Right cardiac atrium (tissue), 5 donors: ENCODE measurements around the gene JDP2. TPM values are rescaled to one million over a fixed set of nuclear protein-coding genes. Genes with fewer than 3 reads are reported as not detected.

ENCODE experiments used
- ATAC-seq, 2 donors: fragments of 200-7000 bp; cut with Tn5 transposase; one replicate each; pipeline versions ENCODE4 v1.8.0 to v1.9.1; 2020; ENCODE audit warnings: moderate library complexity in 2 of 2, mild to moderate bottlenecking in 1 of 2
- DNase-seq, 3 donors: peaks; one replicate each; pipeline ENCODE4 v3.0.0-alpha.2; 2020
- H3K27ac ChIP-seq: one replicate; pipeline ENCODE4 v1.5.1; 2013; ENCODE audit warnings: mild to moderate bottlenecking, low read length, control low read depth, moderate library complexity
- H3K27me3 ChIP-seq: one replicate; pipeline ENCODE4 v1.6.1; 2013; ENCODE audit not compliant: control insufficient read depth, insufficient read depth
- H3K4me1 ChIP-seq: one replicate; pipeline ENCODE4 v1.6.1; 2013; ENCODE audit warnings: low read length; ENCODE audit not compliant: control insufficient read depth, insufficient read depth
- H3K4me3 ChIP-seq: one replicate; pipeline ENCODE4 v1.5.1; 2013; ENCODE audit warnings: low read length, control low read depth
- H3K9me3 ChIP-seq: one replicate; pipeline ENCODE4 v1.6.1; 2013; ENCODE audit warnings: low read length; ENCODE audit not compliant: control insufficient read depth
- WGBS: extraction: QIAGEN DNeasy Blood & Tissue Kit; methylation state at CpG from one replicate; pipeline ENCODE4 v1.1.7; 2013; 5-methylcytosine and 5-hydroxymethylcytosine counted together
- intact Hi-C, 4 donors: fragments of 100-400 bp; cut with DNase I; formaldehyde crosslinking; loops; one replicate each; pipeline versions ENCODE4 v1.11.0 to v1.14.0; 2022 to 2023
- polyA plus RNA-seq: library from polyadenylated mRNA; stranded (reverse); fragments of 200-250 nt; gene quantifications from one replicate; pipeline ENCODE4 v1.2.3, GENCODE V29; 2013
- total RNA-seq, 4 donors: library from RNA; stranded (reverse); fragmentation: NEBNext Ultra II Directional; extraction: Animal tissue kit (Norgen Biotek cat#: 25700); gene quantifications; one replicate each; pipeline ENCODE4 v1.2.1, GENCODE V29; 2021
- donor health status: healthy with polysubstance abuse.
- donor health status: DM: no; HTN: yes; CAD: no.
- donor health status: DM: no; HTN: no; CAD: no.
- donor health status: DM: no; HTN: yes; CAD: no; lungs with severe emphysema.
- donor health status: DM: yes; HTN: yes; CAD: no.

JDP2 gene
- total and polyA plus RNA-seq, 5 donors, result 28.3 to 42.2 (median 39.2) TPM

DNA sequence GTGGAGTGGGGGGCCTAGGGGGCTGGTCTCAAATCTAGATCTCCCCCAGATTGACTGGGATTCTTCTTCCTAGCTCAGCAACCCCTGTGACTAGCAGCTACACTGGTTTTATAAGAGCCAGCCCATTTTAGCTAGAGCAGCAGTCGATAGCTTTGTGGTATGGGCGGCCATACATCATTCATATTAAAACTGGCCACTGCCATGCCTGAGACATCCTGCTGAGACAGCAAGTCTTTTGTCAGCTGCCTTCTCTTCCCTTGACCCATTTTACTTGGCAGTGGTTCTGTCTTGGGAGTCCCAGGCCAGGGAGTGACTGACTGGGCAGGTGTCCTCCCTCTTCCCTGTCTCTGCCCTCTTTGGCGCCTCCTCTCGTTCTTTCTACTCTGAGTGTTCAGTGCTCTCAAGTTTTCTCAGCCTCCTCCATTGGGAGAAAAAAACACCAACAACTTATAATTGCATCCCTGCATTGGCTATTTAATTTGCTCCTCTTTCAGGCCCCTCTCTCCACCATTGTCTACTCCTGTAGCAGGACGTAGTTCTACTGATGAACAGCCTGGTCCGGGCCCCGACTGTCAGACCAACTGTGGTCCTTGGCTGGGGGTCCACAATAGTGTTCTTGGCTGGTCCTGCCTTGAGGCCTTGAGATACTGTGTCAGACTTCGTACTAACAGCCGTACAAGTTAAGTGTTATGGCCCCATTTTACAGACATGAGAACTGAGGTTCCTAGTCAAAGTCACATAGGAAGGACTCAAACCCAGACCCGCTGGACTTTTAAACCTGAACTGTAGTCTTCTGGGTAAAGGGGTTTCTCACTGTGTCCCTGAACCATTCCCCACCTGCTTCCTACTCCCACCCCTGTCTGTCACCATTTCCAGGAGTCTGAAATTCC, 18.3 kb upstream of the JDP2 start:
- no peak overlapping the region for H3K27ac ChIP-seq
- 91% methylated on average over 10 of the region's 10 CpGs for WGBS
- DNase-seq (no peak), ATAC-seq (no peak)
- no peaks in the 10 kb centered on the region for H3K27me3 ChIP-seq
- H3K4me1 ChIP-seq, result no peaks in the 10 kb centered on the region
- intact Hi-C loops, result loop anchor here in 2 of 4 donors (5.0 to 10.0 kb wide), 2 partner anchors 48 to 55 kb away; no protein-coding TSS in a partner anchor
- no peak overlapping the region for H3K4me3 ChIP-seq
- no peaks in the 10 kb centered on the region for H3K9me3 ChIP-seq

GRCh38 chr14:75411214-75411540, 16.6 kb upstream of the JDP2 start:
- DNase-seq, result peak in 1 of 3 donors; percentile 56
- peak; percentile 66 to 75 for ATAC-seq
- Histone ChIP-seq H3K4me3 (no peak overlapping the region), H3K27me3 (no peaks in the 10 kb centered on the region), H3K27ac (peak overlapping the region; percentile 25), H3K4me1 (no peaks in the 10 kb centered on the region), H3K9me3 (no peaks in the 10 kb centered on the region)
- 47% methylated on average over 6 of the region's 6 CpGs for WGBS
- intact Hi-C loops, result loop anchor here in 2 of 4 donors (5.0 to 10.0 kb wide), 2 partner anchors 46 to 54 kb away; no protein-coding TSS in a partner anchor

DNA sequence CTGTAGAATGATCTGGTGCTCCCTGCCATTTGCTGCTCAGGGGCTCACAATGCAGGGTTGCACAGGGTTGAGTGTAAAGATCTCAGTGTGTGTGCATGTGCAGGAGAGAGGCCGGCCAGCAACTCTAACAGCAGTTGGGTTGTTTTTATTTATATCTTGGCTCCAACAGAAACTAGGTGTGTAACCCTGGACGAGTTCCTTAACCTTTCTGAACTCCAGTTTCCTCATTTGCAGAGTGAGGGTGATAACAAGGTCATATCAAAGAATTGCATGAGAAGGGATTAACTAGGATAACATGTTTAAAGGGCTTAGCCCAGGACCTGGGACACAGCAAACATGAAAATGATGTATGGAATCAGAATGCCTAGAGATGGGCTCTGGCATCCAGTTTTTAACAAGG, 14.8 kb upstream of the JDP2 start:
- intact Hi-C loops, result loop anchor here in 2 of 4 donors (5.0 to 10.0 kb wide), 2 partner anchors 44 to 52 kb away; no protein-coding TSS in a partner anchor
- Histone ChIP-seq H3K4me3 (no peak overlapping the region), H3K27ac (no peak overlapping the region), H3K9me3 (no peaks in the 10 kb centered on the region), H3K27me3 (no peaks in the 10 kb centered on the region), H3K4me1 (peaks cover 3% of the 10 kb centered on the region)
- DNase-seq (no peak), ATAC-seq (no peak)
- 45% methylated on average over 2 of the region's 2 CpGs for WGBS

- DNase-seq, result no peak
- intact Hi-C loops, result loop anchor here in 1 of 4 donors (10.0 kb wide), 1 partner anchor 47 kb away; no protein-coding TSS in a partner anchor
- Histone ChIP-seq H3K27ac (no peak overlapping the region), H3K9me3 (no peaks in the 10 kb centered on the region), H3K4me1 (peaks cover 3% of the 10 kb centered on the region), H3K4me3 (no peak overlapping the region), H3K27me3 (no peaks in the 10 kb centered on the region)
- 49% methylated on average over 1 of the region's 1 CpG for WGBS
- peak; percentile 17 to 33 for ATAC-seq
These were observed 10.1 kb upstream of the JDP2 start for GRCh38 chr14:75417674-75418073.

DNA sequence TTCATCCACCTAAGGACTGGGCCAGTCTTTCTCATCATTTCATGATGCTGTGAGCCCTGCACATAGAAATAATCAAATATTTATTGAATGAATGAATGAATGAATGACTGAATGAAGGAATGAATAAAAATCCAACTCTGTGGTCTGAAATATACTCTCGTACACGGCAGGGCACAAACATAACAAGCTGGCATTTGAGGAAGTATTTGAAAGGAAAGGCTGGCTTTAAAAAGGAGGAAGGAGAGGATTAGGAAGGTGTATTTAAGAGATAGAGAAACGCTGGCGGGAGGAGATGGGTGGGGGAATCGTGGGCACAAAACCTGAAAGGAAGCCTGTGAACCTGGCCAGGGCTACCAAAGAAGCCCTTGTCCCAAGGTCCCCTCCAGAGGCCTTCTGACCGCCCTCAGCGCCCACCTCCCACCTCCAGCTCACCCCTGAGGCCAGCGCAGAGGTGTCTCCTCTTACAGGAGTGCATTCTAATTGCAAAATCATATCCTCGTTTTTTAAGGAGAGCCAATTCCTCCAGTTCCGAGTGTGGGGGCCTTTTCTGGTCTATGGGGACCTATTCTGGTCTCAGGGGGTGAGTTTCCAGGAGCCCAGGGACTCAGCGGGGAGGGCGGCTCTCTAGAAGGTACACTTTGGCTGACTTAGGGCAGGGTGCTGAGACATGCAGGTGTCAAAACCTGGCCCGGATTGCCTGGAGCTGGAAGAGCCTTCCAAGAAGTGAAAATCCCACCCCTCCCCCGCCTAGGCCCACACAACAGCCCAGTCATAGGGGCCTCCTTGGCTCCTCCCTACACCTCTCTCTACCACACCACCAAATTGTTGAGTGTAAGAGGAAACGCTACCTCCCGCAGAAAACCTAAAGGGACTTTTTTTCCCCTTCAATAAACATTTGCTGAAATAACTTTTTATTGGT, 8.7 kb upstream of the JDP2 start:
- Histone ChIP-seq H3K4me1 (peaks cover 3% of the 10 kb centered on the region), H3K4me3 (no peak overlapping the region), H3K27ac (peak overlapping the region; percentile 23), H3K27me3 (no peaks in the 10 kb centered on the region), H3K9me3 (no peaks in the 10 kb centered on the region)
- intact Hi-C loops, result loop anchor here in 1 of 4 donors (10.0 kb wide), 1 partner anchor 46 kb away; no protein-coding TSS in a partner anchor
- 50% methylated on average over 16 of the region's 16 CpGs for WGBS
- ATAC-seq, result peak; percentile 55 to 57
- DNase-seq, result peak in 1 of 3 donors; percentile 61

DNA sequence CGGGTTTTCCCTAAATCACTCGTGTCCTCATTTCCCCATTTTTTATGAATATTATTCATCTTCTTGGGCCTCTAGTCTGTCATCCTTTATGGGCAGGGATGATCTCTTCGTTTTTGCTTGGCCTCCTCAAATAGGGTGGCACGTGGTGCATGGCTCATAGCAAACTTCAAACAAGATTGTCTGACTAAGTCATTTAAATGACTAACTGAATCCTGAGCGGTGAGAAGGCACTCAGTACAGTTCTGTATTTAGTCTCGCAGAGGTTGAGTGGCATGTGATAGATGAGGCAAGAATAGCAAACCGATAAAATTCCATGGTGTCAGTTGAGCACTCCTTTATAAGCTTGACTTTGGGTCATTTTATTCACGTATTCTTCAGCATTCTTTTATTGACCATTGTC, 5.7 kb upstream of the JDP2 start:
- Histone ChIP-seq H3K27me3 (no peaks in the 10 kb centered on the region), H3K4me1 (peaks cover 3% of the 10 kb centered on the region), H3K27ac (no peak overlapping the region), H3K9me3 (no peaks in the 10 kb centered on the region), H3K4me3 (no peak overlapping the region)
- 66% methylated on average over 8 of the region's 8 CpGs for WGBS
- peak; percentile 53 to 69 for ATAC-seq
- intact Hi-C loops, result loop anchor here in 1 of 4 donors (10.0 kb wide), 1 partner anchor 107 kb away; no protein-coding TSS in a partner anchor
- DNase-seq, result no peak

DNA sequence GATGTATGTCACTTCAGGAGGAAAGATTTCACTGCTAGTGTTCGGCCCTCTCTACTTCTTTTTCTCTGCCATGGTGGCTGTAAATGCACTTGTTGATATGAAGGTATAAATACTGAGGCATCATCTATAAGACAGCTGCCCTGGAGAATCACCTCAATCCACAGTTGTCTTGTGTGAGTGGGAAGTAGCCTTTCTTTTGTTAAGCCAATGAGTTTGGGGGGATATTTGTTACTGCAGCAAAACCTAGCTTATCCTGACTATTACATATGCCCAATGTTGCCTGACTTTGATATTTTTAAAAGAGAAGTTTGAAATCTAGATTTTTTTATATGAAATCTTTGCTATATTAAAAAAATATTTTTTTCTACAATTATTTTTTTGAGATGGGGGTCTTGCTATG, 3.3 kb upstream of the JDP2 start:
- 95% methylated on average over 1 of the region's 1 CpG for WGBS
- no peaks in the 10 kb centered on the region for H3K4me1 ChIP-seq
- ATAC-seq, result no peak
- no peak for DNase-seq
- H3K4me3 ChIP-seq, result no peak overlapping the region
- no peaks in the 10 kb centered on the region for H3K27me3 ChIP-seq
- no peak overlapping the region for H3K27ac ChIP-seq
- intact Hi-C loops, result loop anchor here in 1 of 4 donors (10.0 kb wide), 1 partner anchor 110 kb away; no protein-coding TSS in a partner anchor
- H3K9me3 ChIP-seq, result no peaks in the 10 kb centered on the region

DNA sequence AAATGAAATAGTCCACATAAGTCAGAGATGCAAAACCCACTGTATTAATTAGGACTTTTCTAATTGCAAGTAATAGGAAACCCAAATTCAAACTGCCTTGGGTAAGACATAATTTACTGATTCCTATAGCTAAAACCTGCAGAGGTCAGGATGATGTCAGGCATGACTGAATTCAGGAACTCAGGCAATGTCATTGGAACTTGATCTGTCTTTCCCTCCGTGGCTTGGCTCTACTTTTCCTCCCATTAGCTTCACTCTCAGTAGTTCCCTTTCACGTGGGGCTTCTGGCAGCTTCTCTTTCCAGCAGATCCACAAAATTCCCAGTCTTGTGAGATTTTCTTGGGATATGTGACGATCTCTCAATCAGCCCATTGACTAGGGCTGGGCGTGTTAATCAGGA, 2.4 kb upstream of the JDP2 start:
- peaks cover 4% of the 10 kb centered on the region for H3K4me1 ChIP-seq
- ATAC-seq (no peak), DNase-seq (no peak)
- intact Hi-C loops, result loop anchor here (5.0 to 10.0 kb wide), 3 partner anchors 108 to 113 kb away; no protein-coding TSS in a partner anchor
- no peak overlapping the region for H3K4me3 ChIP-seq
- H3K27me3 ChIP-seq, result no peaks in the 10 kb centered on the region
- 72% methylated on average over 4 of the region's 4 CpGs for WGBS
- H3K27ac ChIP-seq, result peak overlapping the region; percentile 92
- no peaks in the 10 kb centered on the region for H3K9me3 ChIP-seq

DNA sequence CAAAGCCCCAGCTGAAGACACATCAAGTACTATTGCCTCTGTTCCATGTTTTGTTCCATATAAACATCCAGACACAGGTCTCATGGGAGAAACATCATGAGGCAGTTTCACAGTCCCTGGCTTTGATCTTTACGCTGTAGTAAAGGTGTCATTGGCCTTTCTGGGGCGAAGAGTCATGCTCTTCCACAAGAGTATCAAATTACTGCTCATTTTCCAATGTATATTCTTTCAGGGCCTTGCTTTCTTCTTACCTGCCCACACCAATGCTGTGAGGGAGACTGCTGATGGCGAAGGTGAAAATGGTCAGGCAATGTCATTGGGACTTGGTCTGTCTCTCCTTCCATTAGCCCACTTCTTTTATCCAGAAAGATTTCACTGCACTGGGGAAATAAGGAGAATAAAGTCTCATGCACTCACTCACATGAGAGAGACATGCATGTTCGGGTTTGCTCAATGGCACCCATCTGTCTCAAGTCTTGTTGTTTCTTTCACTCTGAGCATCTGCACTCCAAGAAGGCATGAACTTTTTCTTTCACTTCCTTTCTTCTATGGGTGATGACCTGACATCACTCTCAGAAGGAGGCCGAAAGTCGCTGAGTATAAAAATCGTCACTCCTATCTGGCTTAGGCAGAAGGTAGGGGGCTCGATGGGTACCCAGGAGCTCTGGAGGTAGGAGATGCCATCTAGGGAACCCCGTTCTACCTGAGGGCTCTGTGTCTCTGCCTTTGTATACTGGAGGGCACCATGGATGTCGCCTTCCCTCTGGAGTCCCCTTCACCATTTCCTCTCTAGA, 1.3 kb upstream of the JDP2 start:
- Histone ChIP-seq H3K4me1 (peaks cover 11% of the 10 kb centered on the region), H3K27me3 (no peaks in the 10 kb centered on the region), H3K4me3 (peak overlapping the region; percentile 95), H3K9me3 (no peaks in the 10 kb centered on the region), H3K27ac (peak overlapping the region; percentile 92)
- intact Hi-C loops, result loop anchor here (5.0 to 10.0 kb wide), 3 partner anchors 109 to 114 kb away; no protein-coding TSS in a partner anchor
- 83% methylated on average over 10 of the region's 10 CpGs for WGBS
- DNase-seq (no peak), ATAC-seq (no peak)

- peak in 2 of 3 donors; percentile 70 to 77 for DNase-seq
- peak overlapping the region; percentile 95 for H3K4me3 ChIP-seq
- no peaks in the 10 kb centered on the region for H3K27me3 ChIP-seq
- WGBS, result 25% methylated on average over 15 of the region's 15 CpGs
- H3K4me1 ChIP-seq, result peaks cover 11% of the 10 kb centered on the region
- peak; percentile 22 to 34 for ATAC-seq
- H3K27ac ChIP-seq, result peak overlapping the region; percentile 92
- H3K9me3 ChIP-seq, result no peaks in the 10 kb centered on the region
- intact Hi-C loops, result loop anchor here (5.0 to 10.0 kb wide), 3 partner anchors 110 to 115 kb away; no protein-coding TSS in a partner anchor
These were observed 718 bp upstream of the JDP2 start for GRCh38 chr14:75427126-75427481.
